ENCODE results near the gene LARGE1. TPM values are rescaled to one million over a fixed set of nuclear protein-coding genes. Genes with fewer than 3 reads are reported as not detected.

Gene LARGE1
- total RNA-seq, 2 experiments from 2014 or later, result 0.18 to 0.58 TPM

- ATAC-seq (no peak), DNase-seq (no peak)
- Mint-ChIP-seq H3K36me3 (ENCODE audit: low read depth) (no peaks in the 10 kb centered on the region), H3K4me1 (ENCODE audit: low read depth) (no peaks in the 10 kb centered on the region), H3K4me3 (no peak overlapping the region), H3K27me3 (ENCODE audit: low read depth) (no peaks in the 10 kb centered on the region), H3K9me3 (ENCODE audit: insufficient read depth) (no peaks in the 10 kb centered on the region), H3K27ac (no peak overlapping the region)
- POLR2A ChIA-PET, result no interaction called here
- CTCF ChIA-PET, result no interaction called here
Measured at GRCh38 chr22:33431300-33431699, 489.0 kb downstream of the LARGE1 start.

- H3K4me1 Mint-ChIP-seq (ENCODE audit: low read depth), result no peaks in the 10 kb centered on the region
- DNase-seq, result no peak
- ATAC-seq, result no peak
- ChIA-PET CTCF (no interaction called here), POLR2A (no interaction called here)
- H3K4me3 Mint-ChIP-seq, result no peak overlapping the region
- no peaks in the 10 kb centered on the region for H3K27me3 Mint-ChIP-seq (ENCODE audit: low read depth)
- no peaks in the 10 kb centered on the region for H3K9me3 Mint-ChIP-seq (ENCODE audit: insufficient read depth)
- no peak overlapping the region for H3K27ac Mint-ChIP-seq
- H3K36me3 Mint-ChIP-seq (ENCODE audit: low read depth), result no peaks in the 10 kb centered on the region
Measured at GRCh38 chr22:33429281-33429680, 491.0 kb downstream of the LARGE1 start.

GRCh38 chr22:33427461-33427860, 492.8 kb downstream of the LARGE1 start:
- no peaks in the 10 kb centered on the region for H3K36me3 Mint-ChIP-seq (ENCODE audit: low read depth)
- no peak overlapping the region for H3K27ac Mint-ChIP-seq
- no peaks in the 10 kb centered on the region for H3K4me1 Mint-ChIP-seq (ENCODE audit: low read depth)
- ATAC-seq (no peak), DNase-seq (no peak)
- H3K27me3 Mint-ChIP-seq (ENCODE audit: low read depth), result no peaks in the 10 kb centered on the region
- CTCF ChIA-PET, result no interaction called here
- H3K9me3 Mint-ChIP-seq (ENCODE audit: insufficient read depth), result no peaks in the 10 kb centered on the region
- H3K4me3 Mint-ChIP-seq, result no peak overlapping the region
- POLR2A ChIA-PET, result interaction anchor here (0.6 kb wide), 1 partner anchor 84 kb away, joined by 3 read pairs; no protein-coding TSS in a partner anchor

GRCh38 chr22:33426451-33426850, 493.8 kb downstream of the LARGE1 start:
- POLR2A ChIA-PET, result no interaction called here
- Mint-ChIP-seq H3K27ac (no peak overlapping the region), H3K9me3 (ENCODE audit: insufficient read depth) (no peaks in the 10 kb centered on the region), H3K4me3 (no peak overlapping the region), H3K36me3 (ENCODE audit: low read depth) (no peaks in the 10 kb centered on the region), H3K27me3 (ENCODE audit: low read depth) (no peaks in the 10 kb centered on the region), H3K4me1 (ENCODE audit: low read depth) (no peaks in the 10 kb centered on the region)
- no peak for ATAC-seq
- CTCF ChIA-PET, result no interaction called here
- no peak for DNase-seq

GRCh38 chr22:33421859-33422258, 498.4 kb downstream of the LARGE1 start:
- POLR2A ChIA-PET, result no interaction called here
- CTCF ChIA-PET, result no interaction called here
- no peaks in the 10 kb centered on the region for H3K36me3 Mint-ChIP-seq (ENCODE audit: low read depth)
- ATAC-seq (no peak), DNase-seq (no peak)
- no peak overlapping the region for H3K27ac Mint-ChIP-seq
- H3K27me3 Mint-ChIP-seq (ENCODE audit: low read depth), result no peaks in the 10 kb centered on the region
- no peaks in the 10 kb centered on the region for H3K4me1 Mint-ChIP-seq (ENCODE audit: low read depth)
- no peaks in the 10 kb centered on the region for H3K9me3 Mint-ChIP-seq (ENCODE audit: insufficient read depth)
- no peak overlapping the region for H3K4me3 Mint-ChIP-seq

GRCh38 chr22:33418484-33418883, 501.8 kb downstream of the LARGE1 start:
- H3K9me3 Mint-ChIP-seq (ENCODE audit: insufficient read depth), result peaks cover 3% of the 10 kb centered on the region
- H3K36me3 Mint-ChIP-seq (ENCODE audit: low read depth), result no peaks in the 10 kb centered on the region
- no peaks in the 10 kb centered on the region for H3K4me1 Mint-ChIP-seq (ENCODE audit: low read depth)
- H3K27me3 Mint-ChIP-seq (ENCODE audit: low read depth), result no peaks in the 10 kb centered on the region
- ATAC-seq, result no peak
- H3K27ac Mint-ChIP-seq, result no peak overlapping the region
- no peak for DNase-seq
- no peak overlapping the region for H3K4me3 Mint-ChIP-seq
- POLR2A ChIA-PET, result no interaction called here
- CTCF ChIA-PET, result no interaction called here

- no peak for DNase-seq
- Mint-ChIP-seq H3K36me3 (ENCODE audit: low read depth) (no peaks in the 10 kb centered on the region), H3K27me3 (ENCODE audit: low read depth) (no peaks in the 10 kb centered on the region), H3K9me3 (ENCODE audit: insufficient read depth) (peaks cover 3% of the 10 kb centered on the region), H3K27ac (no peak overlapping the region), H3K4me3 (no peak overlapping the region), H3K4me1 (ENCODE audit: low read depth) (no peaks in the 10 kb centered on the region)
- no peak for ATAC-seq
- ChIA-PET POLR2A (no interaction called here), CTCF (no interaction called here)
Measured at GRCh38 chr22:33415401-33415800, 504.9 kb downstream of the LARGE1 start.

GRCh38 chr22:33409079-33409478, 511.2 kb downstream of the LARGE1 start:
- Mint-ChIP-seq H3K27ac (no peak overlapping the region), H3K4me1 (ENCODE audit: low read depth) (no peaks in the 10 kb centered on the region), H3K36me3 (ENCODE audit: low read depth) (no peaks in the 10 kb centered on the region), H3K27me3 (ENCODE audit: low read depth) (no peaks in the 10 kb centered on the region), H3K4me3 (no peak overlapping the region), H3K9me3 (ENCODE audit: insufficient read depth) (peaks cover 11% of the 10 kb centered on the region)
- ChIA-PET CTCF (no interaction called here), POLR2A (interaction anchor here (0.7 kb wide), 1 partner anchor 432 kb away, joined by 3 read pairs; no protein-coding TSS in a partner anchor)
- DNase-seq (no peak), ATAC-seq (no peak)

GRCh38 chr22:33405194-33405593, 515.1 kb downstream of the LARGE1 start:
- POLR2A ChIA-PET, result no interaction called here

GRCh38 chr22:33404723-33405122, 515.6 kb downstream of the LARGE1 start:
- DNase-seq, result no peak
- Mint-ChIP-seq H3K36me3 (ENCODE audit: low read depth) (no peaks in the 10 kb centered on the region), H3K4me1 (ENCODE audit: low read depth) (no peaks in the 10 kb centered on the region), H3K27me3 (ENCODE audit: low read depth) (no peaks in the 10 kb centered on the region), H3K4me3 (no peak overlapping the region), H3K27ac (no peak overlapping the region), H3K9me3 (ENCODE audit: insufficient read depth) (peaks cover 11% of the 10 kb centered on the region)
- CTCF ChIA-PET, result no interaction called here
- POLR2A ChIA-PET, result no interaction called here
- no peak for ATAC-seq

More at GRCh38 chr22:33405194-33405593, 515.1 kb downstream of the LARGE1 start:
- H3K9me3 Mint-ChIP-seq (ENCODE audit: insufficient read depth), result peaks cover 11% of the 10 kb centered on the region
- no peaks in the 10 kb centered on the region for H3K36me3 Mint-ChIP-seq (ENCODE audit: low read depth)
- no peak for ATAC-seq
- DNase-seq, result no peak
- H3K27me3 Mint-ChIP-seq (ENCODE audit: low read depth), result no peaks in the 10 kb centered on the region
- H3K4me3 Mint-ChIP-seq, result no peak overlapping the region
- no peaks in the 10 kb centered on the region for H3K4me1 Mint-ChIP-seq (ENCODE audit: low read depth)
- H3K27ac Mint-ChIP-seq, result no peak overlapping the region
- CTCF ChIA-PET, result no interaction called here

- H3K4me3 Mint-ChIP-seq, result no peak overlapping the region
Measured at GRCh38 chr22:33402325-33402724, 518.0 kb downstream of the LARGE1 start.

GRCh38 chr22:33401291-33401690, 519.0 kb downstream of the LARGE1 start:
- H3K4me1 Mint-ChIP-seq (ENCODE audit: low read depth), result no peaks in the 10 kb centered on the region
- ATAC-seq, result no peak
- no peaks in the 10 kb centered on the region for H3K36me3 Mint-ChIP-seq (ENCODE audit: low read depth)
- H3K27me3 Mint-ChIP-seq (ENCODE audit: low read depth), result no peaks in the 10 kb centered on the region
- H3K27ac Mint-ChIP-seq, result no peak overlapping the region
- H3K9me3 Mint-ChIP-seq (ENCODE audit: insufficient read depth), result peaks cover 16% of the 10 kb centered on the region
- ChIA-PET CTCF (no interaction called here), POLR2A (no interaction called here)
- no peak for DNase-seq
- no peak overlapping the region for H3K4me3 Mint-ChIP-seq

More at GRCh38 chr22:33402325-33402724, 518.0 kb downstream of the LARGE1 start:
- no peak for DNase-seq
- POLR2A ChIA-PET, result no interaction called here
- no peaks in the 10 kb centered on the region for H3K27me3 Mint-ChIP-seq (ENCODE audit: low read depth)
- H3K27ac Mint-ChIP-seq, result no peak overlapping the region
- H3K9me3 Mint-ChIP-seq (ENCODE audit: insufficient read depth), result peaks cover 11% of the 10 kb centered on the region
- CTCF ChIA-PET, result no interaction called here
- ATAC-seq, result no peak
- H3K4me1 Mint-ChIP-seq (ENCODE audit: low read depth), result no peaks in the 10 kb centered on the region
- no peaks in the 10 kb centered on the region for H3K36me3 Mint-ChIP-seq (ENCODE audit: low read depth)

- peaks cover 12% of the 10 kb centered on the region for H3K9me3 Mint-ChIP-seq (ENCODE audit: insufficient read depth)
- H3K4me1 Mint-ChIP-seq (ENCODE audit: low read depth), result no peaks in the 10 kb centered on the region
- no peaks in the 10 kb centered on the region for H3K27me3 Mint-ChIP-seq (ENCODE audit: low read depth)
- DNase-seq, result no peak
- no peaks in the 10 kb centered on the region for H3K36me3 Mint-ChIP-seq (ENCODE audit: low read depth)
- ChIA-PET CTCF (no interaction called here), POLR2A (no interaction called here)
- H3K27ac Mint-ChIP-seq, result no peak overlapping the region
- ATAC-seq, result no peak
- no peak overlapping the region for H3K4me3 Mint-ChIP-seq
Measured at GRCh38 chr22:33400891-33401290, 519.4 kb downstream of the LARGE1 start.
